GM12801 (cell line): ENCODE results near the gene CDKAL1.

Experiments used
- TF ChIP-seq, protein P1 (sequence below): IDR thresholded peaks from one replicate; pipeline ENCODE4 v1.5.1; 2011; ENCODE audit warnings: control low read depth; ENCODE audit not compliant: insufficient read length; ENCODE audit errors: extremely low read depth

CDKAL1 gene

GRCh38 chr6:21263531-21264287, 729.5 kb downstream of the CDKAL1 start:
- TF ChIP-seq, protein P1, sequence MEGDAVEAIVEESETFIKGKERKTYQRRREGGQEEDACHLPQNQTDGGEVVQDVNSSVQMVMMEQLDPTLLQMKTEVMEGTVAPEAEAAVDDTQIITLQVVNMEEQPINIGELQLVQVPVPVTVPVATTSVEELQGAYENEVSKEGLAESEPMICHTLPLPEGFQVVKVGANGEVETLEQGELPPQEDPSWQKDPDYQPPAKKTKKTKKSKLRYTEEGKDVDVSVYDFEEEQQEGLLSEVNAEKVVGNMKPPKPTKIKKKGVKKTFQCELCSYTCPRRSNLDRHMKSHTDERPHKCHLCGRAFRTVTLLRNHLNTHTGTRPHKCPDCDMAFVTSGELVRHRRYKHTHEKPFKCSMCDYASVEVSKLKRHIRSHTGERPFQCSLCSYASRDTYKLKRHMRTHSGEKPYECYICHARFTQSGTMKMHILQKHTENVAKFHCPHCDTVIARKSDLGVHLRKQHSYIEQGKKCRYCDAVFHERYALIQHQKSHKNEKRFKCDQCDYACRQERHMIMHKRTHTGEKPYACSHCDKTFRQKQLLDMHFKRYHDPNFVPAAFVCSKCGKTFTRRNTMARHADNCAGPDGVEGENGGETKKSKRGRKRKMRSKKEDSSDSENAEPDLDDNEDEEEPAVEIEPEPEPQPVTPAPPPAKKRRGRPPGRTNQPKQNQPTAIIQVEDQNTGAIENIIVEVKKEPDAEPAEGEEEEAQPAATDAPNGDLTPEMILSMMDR: no peak

- TF ChIP-seq, protein P1: no peak
Observed at GRCh38 chr6:21264288-21265033, 730.2 kb downstream of the CDKAL1 start.

DNA sequence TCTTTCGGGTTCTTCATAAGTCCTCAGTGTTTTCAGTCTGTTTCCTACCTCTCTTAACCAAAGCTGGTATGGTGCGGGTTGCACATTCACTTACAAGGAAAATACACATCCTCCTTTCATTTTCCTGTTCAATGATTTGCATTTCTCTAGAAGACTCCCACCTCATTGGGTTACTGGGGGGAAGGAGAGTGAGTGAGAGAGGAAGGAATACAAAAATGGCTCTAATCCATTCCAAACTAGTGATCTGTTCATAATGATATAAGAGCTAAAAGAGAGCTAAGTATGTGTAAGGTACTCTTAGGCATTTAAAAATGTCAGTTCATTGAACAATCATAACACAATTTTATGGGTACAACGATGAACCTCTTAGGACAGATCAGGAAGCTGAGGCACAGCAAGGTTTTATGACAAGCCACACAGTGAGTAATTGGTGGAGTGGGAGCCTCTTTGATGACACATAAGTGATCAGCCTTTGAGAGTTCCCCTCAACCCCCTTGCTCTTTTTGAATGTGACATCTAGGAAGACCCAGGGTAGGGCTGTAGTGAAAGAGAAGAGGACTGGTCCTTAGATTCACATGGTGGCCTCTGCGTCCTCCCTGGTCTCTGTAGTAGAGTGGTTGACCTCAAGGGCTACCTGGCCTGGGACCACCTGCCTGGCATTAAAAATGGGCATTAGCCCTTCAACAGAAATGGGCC, 730.9 kb downstream of the CDKAL1 start:
- TF ChIP-seq, protein P1: no peak

DNA sequence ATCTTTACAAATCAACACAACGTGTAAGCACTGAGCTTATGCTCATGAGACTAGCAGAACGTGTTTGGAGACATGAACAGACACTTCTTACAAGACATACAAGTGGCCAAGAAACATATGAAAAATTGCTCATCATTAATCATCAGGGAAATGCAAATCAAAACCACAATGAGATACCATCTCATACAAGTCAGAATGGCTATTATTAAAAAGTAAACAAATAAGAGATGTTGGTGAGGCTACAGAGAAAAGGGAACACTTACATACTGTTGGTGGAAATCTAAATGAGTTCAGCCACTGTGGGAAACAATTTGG, 731.4 kb downstream of the CDKAL1 start:
- TF ChIP-seq, protein P1: no peak

GRCh38 chr6:21270636-21271201, 736.5 kb downstream of the CDKAL1 start:
- TF ChIP-seq, protein P1: no peak

DNA sequence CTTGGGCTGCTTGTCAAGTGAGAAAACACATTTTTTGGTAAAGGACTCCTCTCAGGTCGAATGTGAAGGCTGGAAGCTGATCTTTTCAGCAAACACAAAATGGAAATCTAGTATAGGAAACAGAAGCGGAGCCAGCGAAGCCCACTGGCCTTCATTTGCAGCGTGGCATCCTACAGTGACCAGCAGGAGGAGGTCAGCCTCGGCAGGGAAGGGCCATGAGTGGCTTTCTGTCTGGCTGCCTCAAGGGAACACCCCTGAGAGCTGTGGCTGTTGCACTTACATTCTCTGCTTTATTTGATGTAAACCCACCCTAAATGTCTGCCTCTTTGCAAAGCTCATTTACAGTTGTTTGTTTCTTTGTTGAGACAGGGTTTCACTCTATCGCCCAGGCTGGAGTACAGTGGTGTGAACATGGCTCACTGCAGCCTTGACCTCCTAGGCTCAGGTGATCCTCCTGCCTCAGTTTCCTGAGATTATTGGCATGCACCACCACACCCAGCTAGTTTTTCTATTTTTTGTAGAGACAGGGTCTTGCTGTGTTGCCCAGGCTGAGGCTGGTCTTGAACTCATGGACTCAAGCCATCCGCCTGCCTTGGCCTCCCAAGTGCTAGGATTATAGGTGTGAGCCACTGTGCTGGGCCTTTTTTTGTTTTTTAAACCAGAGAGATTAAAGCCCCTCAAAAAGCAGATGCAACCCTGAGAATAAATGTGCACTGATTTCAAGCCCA, 737.3 kb downstream of the CDKAL1 start:
- TF ChIP-seq, protein P1: no peak
